GM12801 (cell line): ENCODE results near the gene EXOC6B.

Source experiments
- TF ChIP-seq, protein P1 (sequence below): IDR thresholded peaks from one replicate; pipeline ENCODE4 v1.5.1; 2011; ENCODE audit warnings: control low read depth; ENCODE audit not compliant: insufficient read length; ENCODE audit errors: extremely low read depth

Gene EXOC6B

DNA sequence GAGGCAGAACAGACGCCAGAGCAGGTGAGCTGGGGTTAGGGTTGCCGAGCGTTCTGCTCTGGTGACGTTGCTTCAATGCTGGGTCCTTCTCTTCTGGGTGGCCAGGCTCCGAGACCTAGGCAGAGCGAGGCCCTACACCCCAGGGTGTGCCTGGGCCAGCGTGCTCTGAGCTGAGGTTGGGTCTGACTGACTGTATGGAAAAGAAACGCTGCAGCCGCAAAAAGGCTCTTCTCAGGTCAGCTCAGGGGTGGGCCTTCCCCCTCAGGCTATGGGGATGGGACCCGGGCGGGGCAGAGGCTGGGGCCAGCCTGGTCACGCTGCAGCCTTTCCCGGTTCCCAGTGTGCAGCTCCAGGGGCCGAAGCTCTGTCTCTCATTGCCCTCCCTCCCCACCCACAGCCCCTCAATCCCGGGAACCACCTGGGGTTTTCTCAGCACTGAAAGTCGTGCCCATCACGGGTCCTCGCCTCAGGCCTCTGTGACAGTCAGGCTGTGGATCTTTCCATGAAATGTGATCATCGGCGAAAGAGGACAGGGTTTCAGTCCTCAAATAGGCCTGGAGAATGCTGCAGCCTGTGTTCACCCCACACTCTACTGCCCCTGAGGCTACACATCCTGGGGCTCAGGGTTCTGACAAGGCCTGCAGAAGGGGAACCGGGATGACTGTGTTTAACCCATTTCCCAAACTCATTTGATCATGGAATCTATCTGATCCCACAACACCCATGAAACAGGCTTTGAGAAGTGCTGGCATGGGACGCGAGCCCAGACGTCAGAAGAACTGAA, 697.6 kb downstream of the EXOC6B start:
- TF ChIP-seq, protein P1, sequence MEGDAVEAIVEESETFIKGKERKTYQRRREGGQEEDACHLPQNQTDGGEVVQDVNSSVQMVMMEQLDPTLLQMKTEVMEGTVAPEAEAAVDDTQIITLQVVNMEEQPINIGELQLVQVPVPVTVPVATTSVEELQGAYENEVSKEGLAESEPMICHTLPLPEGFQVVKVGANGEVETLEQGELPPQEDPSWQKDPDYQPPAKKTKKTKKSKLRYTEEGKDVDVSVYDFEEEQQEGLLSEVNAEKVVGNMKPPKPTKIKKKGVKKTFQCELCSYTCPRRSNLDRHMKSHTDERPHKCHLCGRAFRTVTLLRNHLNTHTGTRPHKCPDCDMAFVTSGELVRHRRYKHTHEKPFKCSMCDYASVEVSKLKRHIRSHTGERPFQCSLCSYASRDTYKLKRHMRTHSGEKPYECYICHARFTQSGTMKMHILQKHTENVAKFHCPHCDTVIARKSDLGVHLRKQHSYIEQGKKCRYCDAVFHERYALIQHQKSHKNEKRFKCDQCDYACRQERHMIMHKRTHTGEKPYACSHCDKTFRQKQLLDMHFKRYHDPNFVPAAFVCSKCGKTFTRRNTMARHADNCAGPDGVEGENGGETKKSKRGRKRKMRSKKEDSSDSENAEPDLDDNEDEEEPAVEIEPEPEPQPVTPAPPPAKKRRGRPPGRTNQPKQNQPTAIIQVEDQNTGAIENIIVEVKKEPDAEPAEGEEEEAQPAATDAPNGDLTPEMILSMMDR = no peak

DNA sequence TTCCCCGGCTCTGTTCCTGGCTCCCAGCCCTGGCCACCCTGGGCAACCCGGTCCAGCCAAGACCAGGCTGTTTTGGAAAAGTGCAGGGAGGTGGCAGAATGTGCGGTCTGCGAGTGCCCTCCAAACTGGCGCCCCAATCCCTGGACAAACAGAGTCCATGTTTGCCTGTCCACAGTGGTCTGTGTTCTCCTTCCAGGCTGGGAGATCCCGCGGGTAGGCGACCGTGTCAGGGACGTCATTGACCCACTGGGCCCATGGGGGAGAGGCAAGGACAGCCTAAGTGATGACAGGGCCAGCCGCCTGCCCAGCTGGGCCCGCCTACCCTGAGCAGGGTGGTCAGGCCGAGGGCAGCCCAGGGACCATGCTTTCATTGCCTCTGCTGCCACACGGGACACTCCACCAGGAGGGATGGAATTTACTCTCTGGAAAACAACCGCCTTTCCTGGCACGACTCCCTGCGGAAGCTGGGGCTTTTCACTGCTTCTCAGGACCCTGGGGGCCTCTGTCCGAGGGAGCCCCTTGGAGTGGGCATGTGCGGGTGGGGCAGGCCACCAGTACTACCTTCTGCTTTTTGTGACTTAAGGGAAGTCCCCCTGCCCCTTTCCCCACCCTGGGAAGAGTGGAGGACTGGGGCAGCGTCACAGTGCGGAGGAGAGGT, 698.3 kb downstream of the EXOC6B start:
- TF ChIP-seq, protein P1 = no peak

DNA sequence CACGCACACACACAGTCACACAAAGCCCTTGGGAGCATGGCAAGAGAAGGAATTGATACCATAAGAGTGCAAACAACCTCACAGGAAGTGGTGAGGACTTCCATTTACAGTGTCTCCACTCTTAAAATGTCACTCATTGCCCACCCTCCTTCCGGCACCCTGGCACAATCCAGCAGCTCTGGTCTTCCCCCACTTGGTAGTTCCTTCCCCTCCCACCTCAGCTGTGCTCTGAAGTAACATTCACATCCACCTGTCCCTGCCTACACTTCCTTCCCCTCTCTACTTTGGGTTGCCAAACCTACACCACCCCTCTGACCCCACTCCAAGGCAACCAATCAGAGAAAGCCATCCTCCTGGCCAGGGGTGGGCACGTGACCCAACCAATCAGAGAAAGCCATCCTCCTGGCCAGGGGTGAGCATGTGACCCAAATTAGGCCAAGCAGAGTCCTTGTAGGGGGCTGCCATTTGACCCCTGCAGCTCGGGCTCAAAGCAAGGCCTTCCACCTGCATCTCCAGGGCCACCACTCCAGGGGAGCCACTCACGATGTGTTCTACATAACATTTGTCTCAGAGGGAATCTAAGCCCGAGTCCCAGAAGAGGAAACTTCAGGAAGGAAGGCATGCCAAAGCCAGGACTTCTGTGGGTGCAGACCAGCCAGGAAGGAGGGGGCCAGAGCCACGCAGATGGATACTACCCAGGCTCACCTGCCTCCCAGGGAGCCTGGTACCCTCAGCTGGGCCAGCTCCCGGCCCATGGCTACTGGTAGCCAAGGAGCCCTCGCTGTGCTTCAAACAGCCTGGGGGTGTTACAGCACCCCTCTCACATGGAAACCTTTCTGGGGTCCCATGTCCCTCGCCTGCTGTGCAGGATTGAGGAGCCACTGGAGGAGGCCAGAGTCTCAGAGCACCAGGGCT, 699.4 kb downstream of the EXOC6B start:
- TF ChIP-seq, protein P1 = no peak
